Neural crest cell (in vitro differentiated cells): ENCODE results near the gene POM121C. TPM values are rescaled to one million over a fixed set of nuclear protein-coding genes. Genes with fewer than 3 reads are reported as not detected.
A peak's percentile ranks its signal among the peaks of the same experiment; 100 is the strongest.
"Not testable (repeated sequence)": the region's sequence is repeated elsewhere in the genome, so short reads cannot be mapped to it uniquely, and the experiment has no call there.

Experiments
- DNase-seq: peaks from one replicate; pipeline ENCODE4 v3.0.0; 2021; ENCODE audit warnings: low read depth, mixed read lengths, low spot score
- H3K27ac Mint-ChIP-seq: one replicate; pipeline ENCODE4 v1.8.0; 2021; ENCODE audit warnings: mild to moderate bottlenecking, mixed read lengths; ENCODE audit not compliant: unreplicated experiment
- H3K27me3 Mint-ChIP-seq: 2 replicates; pipeline ENCODE4 v1.8.0; 2021; ENCODE audit warnings: low read depth, mild to moderate bottlenecking, mixed read lengths
- H3K36me3 Mint-ChIP-seq: 2 replicates; pipeline ENCODE4 v1.8.0; 2021; ENCODE audit warnings: low read depth, mild to moderate bottlenecking, mixed read lengths
- H3K4me1 Mint-ChIP-seq: 2 replicates; pipeline ENCODE4 v1.8.0; 2021; ENCODE audit warnings: mixed read lengths
- H3K4me3 Mint-ChIP-seq: one replicate; pipeline ENCODE4 v1.8.0; 2021; ENCODE audit warnings: mild to moderate bottlenecking, mixed read lengths
- H3K9me3 Mint-ChIP-seq: 2 replicates; pipeline ENCODE4 v1.8.0; 2021; ENCODE audit warnings: mixed read lengths
- total RNA-seq: library from RNA; stranded (reverse); gene quantifications from 2 replicates; pipeline ENCODE4 v1.2.1, GENCODE V29; 2021
- TF ChIP-seq, protein P1 (sequence below): fragments of 200-600 bp; sonication (generic); conservative IDR thresholded peaks from 2 replicates; pipeline ENCODE4 v1.5.0; 2021; ENCODE audit warnings: antibody characterized with exemption, mild to moderate bottlenecking

POM121C gene
- total RNA-seq, 1 donor from 2014 or later = 70.8 TPM

DNA sequence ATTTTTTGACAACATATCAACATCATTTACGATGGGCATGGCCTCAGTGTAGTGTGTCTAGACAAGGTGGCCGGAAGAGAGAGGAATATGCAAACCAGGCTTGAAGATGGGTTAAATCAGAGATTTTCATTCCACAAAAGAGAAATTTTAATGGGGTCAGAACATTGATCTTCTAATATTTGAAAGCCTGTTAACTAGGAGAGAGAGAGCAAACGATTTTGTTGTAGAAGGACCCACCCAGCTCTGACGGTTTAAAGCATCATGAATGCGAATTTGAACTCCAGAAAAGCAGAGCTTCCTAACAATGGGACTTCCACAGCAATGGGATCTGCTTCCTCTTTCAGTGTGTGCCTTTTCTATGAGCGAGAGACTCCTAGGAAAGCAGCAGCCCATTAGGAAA lies 5.9 kb upstream of the POM121C start, which contains the start of gene SPDYE5:
SPDYE5 (plus strand) TSS at position 301 of the 400 bp plus-strand sequence. CDS start 1,728 bp downstream, outside the sequence.
- not testable (repeated sequence) for H3K4me3 Mint-ChIP-seq, H3K9me3 Mint-ChIP-seq, H3K4me1 Mint-ChIP-seq, H3K27ac Mint-ChIP-seq, H3K27me3 Mint-ChIP-seq, DNase-seq, H3K36me3 Mint-ChIP-seq

DNA sequence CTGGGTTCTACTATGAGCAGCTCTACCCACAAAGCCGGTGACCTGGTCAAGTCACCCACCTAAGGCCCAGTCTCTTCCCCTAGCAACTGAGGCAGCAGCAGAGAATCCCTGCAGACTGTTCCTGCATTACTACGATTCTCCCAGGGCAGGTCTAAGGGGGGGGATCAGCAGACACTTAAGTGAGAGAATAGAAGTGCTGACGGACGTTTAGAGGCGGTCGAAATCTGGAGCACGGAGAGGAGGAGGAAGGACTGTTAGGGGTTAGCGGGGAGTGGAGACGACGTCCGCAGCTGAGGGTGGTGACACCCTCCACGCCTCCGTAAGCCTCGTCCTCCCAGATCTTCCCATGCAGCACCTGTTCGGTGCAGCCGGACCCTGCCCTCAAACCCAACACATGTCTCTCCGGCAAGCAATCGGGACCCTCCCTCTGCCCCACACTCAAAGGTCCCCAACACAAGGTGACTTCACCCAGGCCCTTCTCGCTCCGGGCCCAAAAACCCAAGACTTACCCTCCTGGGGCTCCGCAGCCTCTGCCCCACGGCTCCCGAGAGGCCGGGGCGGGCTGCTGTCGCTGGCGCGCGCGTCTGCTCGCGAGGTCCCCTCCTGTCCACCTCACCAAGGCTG lies 632 bp downstream of the POM121C start:
- peak overlapping the region; percentile 91 for H3K27ac Mint-ChIP-seq
- H3K27me3 Mint-ChIP-seq, DNase-seq, H3K4me1 Mint-ChIP-seq, H3K9me3 Mint-ChIP-seq, H3K36me3 Mint-ChIP-seq: not testable (repeated sequence)
- peak overlapping the region; percentile 95 for H3K4me3 Mint-ChIP-seq

DNA sequence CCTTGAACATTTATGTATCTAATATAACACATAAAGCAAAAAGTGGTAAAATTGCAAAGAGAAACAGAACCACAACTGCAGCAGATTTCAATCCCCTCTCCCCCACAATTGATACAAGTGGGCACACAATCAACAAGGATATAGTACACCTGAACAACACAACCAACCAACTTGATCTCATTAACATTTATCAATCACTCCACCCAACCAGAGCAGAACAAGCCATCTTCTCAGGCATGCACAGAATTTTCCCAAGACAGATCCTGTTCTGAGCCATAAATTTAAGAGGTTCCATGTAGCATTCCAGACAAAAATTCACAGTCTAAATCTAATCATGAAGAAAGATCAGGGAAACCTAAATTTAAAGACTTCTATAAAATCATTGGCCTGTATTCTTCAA lies 5.8 kb downstream of the POM121C start:
- not testable (repeated sequence) for H3K4me3 Mint-ChIP-seq, H3K36me3 Mint-ChIP-seq, H3K4me1 Mint-ChIP-seq

DNA sequence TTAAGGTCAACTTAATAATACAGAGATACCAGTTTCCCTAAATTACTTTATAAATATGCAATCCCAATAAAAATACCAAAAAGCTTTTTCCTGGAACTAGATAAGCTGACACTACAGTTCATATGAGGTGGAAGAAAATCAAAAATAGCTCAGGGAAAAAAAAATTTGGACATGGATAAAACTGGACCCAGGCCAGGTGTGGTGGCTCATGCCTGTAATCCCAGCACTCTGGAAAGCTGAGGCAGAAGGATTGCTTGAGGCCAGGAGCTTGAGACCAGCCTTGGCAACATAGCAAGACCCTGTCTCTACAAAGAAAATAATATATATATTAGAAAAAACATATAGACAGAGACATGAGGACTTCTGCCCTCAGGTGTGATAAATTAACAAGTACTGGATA lies 8.6 kb downstream of the POM121C start:
- not testable (repeated sequence) for DNase-seq, H3K4me1 Mint-ChIP-seq, H3K27me3 Mint-ChIP-seq, H3K9me3 Mint-ChIP-seq, H3K4me3 Mint-ChIP-seq, H3K27ac Mint-ChIP-seq, H3K36me3 Mint-ChIP-seq

More for the DNA sequence above, 5.8 kb downstream of the POM121C start:
- not testable (repeated sequence) for H3K27me3 Mint-ChIP-seq, H3K27ac Mint-ChIP-seq, H3K9me3 Mint-ChIP-seq, DNase-seq

DNA sequence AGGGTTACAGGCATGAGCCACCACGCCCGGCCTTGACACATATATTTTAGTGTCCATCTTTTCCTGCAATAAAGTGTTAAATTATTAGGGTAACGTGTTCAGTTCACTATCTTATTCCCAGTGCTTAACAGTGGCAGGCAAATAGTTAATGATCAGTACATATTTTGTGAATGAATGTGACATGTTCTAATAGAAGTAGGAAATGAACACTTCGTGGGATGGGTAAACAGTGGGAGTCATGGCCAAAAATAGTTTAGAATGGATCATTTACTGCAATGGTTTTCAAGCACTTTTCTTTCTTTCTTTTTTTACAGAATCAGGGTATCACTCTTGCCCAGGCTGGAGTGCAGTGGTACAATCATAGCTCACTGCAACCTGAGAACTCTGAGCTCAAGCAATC lies 15.9 kb downstream of the POM121C start:
- H3K9me3 Mint-ChIP-seq, H3K4me3 Mint-ChIP-seq, H3K4me1 Mint-ChIP-seq, H3K27me3 Mint-ChIP-seq, DNase-seq, H3K27ac Mint-ChIP-seq: not testable (repeated sequence)
- H3K36me3 Mint-ChIP-seq = peaks cover 21% of the 10 kb centered on the region

DNA sequence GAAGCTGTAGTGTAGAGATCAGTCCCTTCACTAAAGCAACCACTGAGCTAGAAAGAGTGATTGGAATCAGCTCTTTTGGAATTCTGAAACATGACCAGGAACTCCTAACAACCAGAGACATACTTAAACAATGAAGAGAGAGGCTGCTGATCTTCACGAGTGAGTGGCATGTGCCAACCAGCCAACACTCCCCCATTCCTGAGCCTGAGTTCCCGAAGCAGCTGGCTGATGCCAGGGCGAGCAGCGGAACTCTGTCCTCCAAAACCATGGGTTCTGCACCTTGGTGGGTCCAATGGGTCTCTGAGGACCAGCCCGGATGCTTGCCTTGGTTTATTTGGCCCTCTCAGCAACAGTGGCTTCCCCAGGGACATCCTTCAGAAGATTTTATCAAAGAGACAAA lies 25.6 kb downstream of the POM121C start:
- H3K27me3 Mint-ChIP-seq, H3K36me3 Mint-ChIP-seq, DNase-seq, H3K4me1 Mint-ChIP-seq, H3K9me3 Mint-ChIP-seq, H3K4me3 Mint-ChIP-seq, H3K27ac Mint-ChIP-seq: not testable (repeated sequence)

DNA sequence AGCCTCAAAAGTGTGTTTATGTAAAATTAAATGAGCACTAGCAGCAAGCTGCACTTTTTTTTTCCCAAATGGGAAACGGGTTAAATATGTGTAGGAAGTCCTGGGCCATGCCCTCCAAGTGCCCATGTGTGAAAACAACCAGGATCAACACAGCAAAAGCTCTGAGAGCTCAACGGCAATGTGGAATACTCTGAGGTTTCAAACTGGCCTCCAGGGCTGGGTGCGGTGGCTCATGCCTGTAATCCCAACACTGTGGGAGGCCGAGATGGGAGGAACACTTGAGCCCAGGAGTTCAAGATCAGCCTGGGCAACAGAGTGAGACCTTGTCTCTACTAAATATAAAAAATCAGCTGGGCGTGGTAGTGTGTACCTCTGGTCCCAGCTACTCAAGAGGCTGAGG lies 28.1 kb downstream of the POM121C start:
- not testable (repeated sequence) for DNase-seq, H3K27ac Mint-ChIP-seq, H3K9me3 Mint-ChIP-seq, H3K36me3 Mint-ChIP-seq, H3K4me1 Mint-ChIP-seq, H3K4me3 Mint-ChIP-seq, H3K27me3 Mint-ChIP-seq

DNA sequence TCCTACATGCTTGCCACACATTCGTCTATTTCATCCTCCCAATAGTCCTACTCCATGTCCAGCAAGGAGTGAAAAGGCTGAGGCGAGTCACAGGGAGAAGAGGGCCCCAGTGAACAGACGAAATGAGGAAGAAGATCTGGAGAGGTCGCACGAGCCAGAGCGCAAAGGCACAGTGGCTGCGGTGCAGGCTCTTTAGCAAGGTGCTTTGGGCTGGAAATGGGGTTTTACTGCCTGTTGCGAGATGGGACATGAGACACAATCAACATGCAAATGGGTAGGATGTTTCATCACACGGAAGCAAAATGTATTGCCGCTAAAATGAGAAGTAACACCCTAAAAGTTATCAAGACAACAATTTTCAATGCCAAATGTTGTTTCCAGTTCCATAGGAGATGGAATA lies 29.7 kb downstream of the POM121C start:
- H3K27me3 Mint-ChIP-seq, H3K4me1 Mint-ChIP-seq, H3K36me3 Mint-ChIP-seq, H3K9me3 Mint-ChIP-seq, H3K4me3 Mint-ChIP-seq, DNase-seq, H3K27ac Mint-ChIP-seq: not testable (repeated sequence)

DNA sequence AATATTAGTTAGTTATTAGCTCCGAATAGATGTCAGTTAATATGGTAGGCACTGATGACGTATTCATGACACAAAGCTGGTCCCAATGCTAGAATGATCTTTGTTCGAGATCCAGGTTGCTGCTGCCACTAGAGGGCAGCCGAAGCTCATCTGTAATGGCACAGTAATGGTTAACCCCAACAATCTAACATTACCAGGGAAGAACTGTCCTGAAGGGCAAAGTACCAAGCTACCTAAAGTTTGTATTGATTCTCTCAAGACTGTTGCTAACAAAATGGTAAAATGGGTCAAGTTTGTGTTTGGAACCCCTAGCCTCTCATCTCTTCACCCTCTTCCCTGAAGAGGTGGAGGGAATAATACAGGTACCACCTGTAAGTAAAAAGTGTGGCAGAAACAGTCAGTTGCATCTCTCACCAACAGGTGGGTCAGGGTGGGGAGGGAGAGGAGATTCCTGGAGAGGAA lies 33.6 kb downstream of the POM121C start:
- H3K9me3 Mint-ChIP-seq, H3K4me1 Mint-ChIP-seq, H3K36me3 Mint-ChIP-seq, H3K4me3 Mint-ChIP-seq, H3K27ac Mint-ChIP-seq, H3K27me3 Mint-ChIP-seq, DNase-seq: not testable (repeated sequence)
- TF ChIP-seq, protein P1, sequence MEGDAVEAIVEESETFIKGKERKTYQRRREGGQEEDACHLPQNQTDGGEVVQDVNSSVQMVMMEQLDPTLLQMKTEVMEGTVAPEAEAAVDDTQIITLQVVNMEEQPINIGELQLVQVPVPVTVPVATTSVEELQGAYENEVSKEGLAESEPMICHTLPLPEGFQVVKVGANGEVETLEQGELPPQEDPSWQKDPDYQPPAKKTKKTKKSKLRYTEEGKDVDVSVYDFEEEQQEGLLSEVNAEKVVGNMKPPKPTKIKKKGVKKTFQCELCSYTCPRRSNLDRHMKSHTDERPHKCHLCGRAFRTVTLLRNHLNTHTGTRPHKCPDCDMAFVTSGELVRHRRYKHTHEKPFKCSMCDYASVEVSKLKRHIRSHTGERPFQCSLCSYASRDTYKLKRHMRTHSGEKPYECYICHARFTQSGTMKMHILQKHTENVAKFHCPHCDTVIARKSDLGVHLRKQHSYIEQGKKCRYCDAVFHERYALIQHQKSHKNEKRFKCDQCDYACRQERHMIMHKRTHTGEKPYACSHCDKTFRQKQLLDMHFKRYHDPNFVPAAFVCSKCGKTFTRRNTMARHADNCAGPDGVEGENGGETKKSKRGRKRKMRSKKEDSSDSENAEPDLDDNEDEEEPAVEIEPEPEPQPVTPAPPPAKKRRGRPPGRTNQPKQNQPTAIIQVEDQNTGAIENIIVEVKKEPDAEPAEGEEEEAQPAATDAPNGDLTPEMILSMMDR = peak; percentile 67

DNA sequence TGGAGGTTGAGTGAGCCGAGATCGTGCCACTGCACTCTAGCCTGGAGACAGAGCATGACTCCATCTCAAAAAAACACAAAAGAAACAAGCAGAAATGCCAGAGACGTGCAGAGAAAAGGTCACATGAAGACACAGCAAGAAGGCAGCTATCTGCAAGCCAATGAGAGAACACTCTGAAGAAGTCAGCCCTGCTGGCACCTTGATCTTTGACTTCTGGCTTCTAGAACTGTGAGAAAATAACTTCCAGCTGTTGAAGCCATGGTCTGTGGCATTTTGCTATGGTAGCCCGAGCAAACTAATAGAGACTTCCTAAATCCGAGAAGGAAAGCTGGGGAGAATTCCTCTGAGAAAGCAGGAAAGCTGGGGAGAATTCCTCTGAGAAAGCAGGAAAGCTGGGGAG lies 36.2 kb downstream of the POM121C start:
- not testable (repeated sequence) for H3K36me3 Mint-ChIP-seq, DNase-seq, H3K9me3 Mint-ChIP-seq, H3K27ac Mint-ChIP-seq, H3K27me3 Mint-ChIP-seq, H3K4me3 Mint-ChIP-seq, H3K4me1 Mint-ChIP-seq

DNA sequence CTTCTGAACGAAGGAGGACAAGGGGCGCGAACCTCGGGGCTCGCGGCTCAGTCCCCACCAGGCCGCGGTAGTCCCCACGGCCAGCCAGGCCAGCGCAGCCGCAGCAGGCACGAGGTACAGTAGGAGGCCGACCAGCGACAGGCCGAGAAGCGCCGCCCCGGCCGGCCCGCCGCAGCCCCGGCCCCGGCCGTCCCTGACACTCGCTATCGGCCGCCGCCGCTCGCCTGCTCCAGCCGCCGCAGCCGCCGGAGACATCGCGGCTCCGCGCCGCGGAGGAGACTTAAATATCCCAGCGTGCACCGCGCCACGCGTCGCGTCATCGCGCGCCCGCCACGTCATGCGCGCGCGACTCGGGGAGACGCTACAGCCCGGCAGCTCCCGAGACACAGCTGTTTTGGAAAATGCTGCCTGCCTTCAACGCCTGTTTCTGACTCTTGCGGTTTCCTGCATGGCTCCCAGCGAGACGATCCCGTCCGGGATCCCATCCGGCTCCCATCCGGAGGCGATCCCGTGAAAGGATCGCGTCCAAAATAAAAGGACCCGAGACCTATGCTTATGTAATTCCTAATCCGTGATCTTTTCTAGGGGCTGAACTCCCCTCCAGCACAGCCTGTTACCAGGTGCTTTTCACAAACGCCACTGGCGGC lies 43.5 kb downstream of the POM121C start:
- H3K36me3 Mint-ChIP-seq, H3K27me3 Mint-ChIP-seq, H3K9me3 Mint-ChIP-seq, H3K4me1 Mint-ChIP-seq: not testable (repeated sequence)
- peak overlapping the region; percentile 98 for H3K27ac Mint-ChIP-seq
- H3K4me3 Mint-ChIP-seq = peak overlapping the region; percentile 94
- peak; percentile 44 for DNase-seq

DNA sequence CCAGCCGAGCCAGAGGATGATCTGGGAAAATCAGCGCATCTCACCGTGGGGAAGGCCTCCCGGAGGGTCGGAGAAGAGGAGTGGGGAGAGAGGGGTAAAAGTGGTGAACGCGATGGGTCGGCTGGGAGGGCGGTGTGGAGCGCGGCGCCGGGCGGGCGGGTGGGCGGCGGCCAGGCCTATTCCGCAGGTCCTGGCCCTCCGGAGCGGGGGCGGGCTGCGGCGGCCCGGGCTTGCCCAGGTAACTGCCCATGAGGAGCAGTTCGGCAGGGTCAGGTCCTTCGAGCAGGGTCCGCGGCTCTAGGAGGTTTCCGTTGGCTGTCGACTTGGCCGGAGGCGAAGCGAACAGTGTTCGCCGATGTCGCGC lies 44.0 kb downstream of the POM121C start:
- Mint-ChIP-seq H3K27ac (peak overlapping the region; percentile 94), H3K4me3 (peak overlapping the region; percentile 90)
- not testable (repeated sequence) for H3K4me1 Mint-ChIP-seq, DNase-seq, H3K27me3 Mint-ChIP-seq, H3K36me3 Mint-ChIP-seq, H3K9me3 Mint-ChIP-seq
